SH-SY5Y (cell line): ENCODE data around the gene TSPAN18.

Source experiments
- GATA2 ChIP-seq: IDR thresholded peaks from 2 replicates; pipeline ENCODE4 v1.6.1; 2011; ENCODE audit warnings: mild to moderate bottlenecking, low read depth, low read length
- GATA3 ChIP-seq: IDR thresholded peaks from 2 replicates; pipeline ENCODE4 v1.6.1; 2011; ENCODE audit warnings: low read depth, mild to moderate bottlenecking, low read length, moderate library complexity

- TF ChIP-seq GATA2 (no peak), GATA3 (no peak)
Observed at GRCh38 chr11:44681698-44682097, 45.1 kb upstream of the TSPAN18 start.
